Psoas muscle (tissue), 8 donors: ENCODE data around the gene PLEKHM3. TPM values are rescaled to one million over a fixed set of nuclear protein-coding genes. Genes with fewer than 3 reads are reported as not detected.

Source experiments
- ATAC-seq, 4 donors: fragments of 200-7000 bp; cut with Tn5 transposase; one replicate each; pipeline ENCODE4 v1.9.1; 2020; ENCODE audit warnings: moderate library complexity in 3 of 4, mild to moderate bottlenecking in 2 of 4
- DNase-seq, 2 donors: peaks; one replicate each; pipeline ENCODE4 v3.0.0-alpha.2; 2020
- H3K27ac ChIP-seq: fragments of 200-600 bp; one replicate; pipeline ENCODE4 v1.8.0; 2022
- H3K27me3 ChIP-seq, 3 donors: fragments of 200-600 bp in 1 of 3; one replicate each; pipeline versions ENCODE4 v1.6.1 to v1.8.0; 2013 to 2022; ENCODE audit warnings: low read length in 2 of 3, mild to moderate bottlenecking in 2 of 3, moderate library complexity in 1 of 3; ENCODE audit not compliant: insufficient read depth in 3 of 3
- H3K36me3 ChIP-seq, 2 donors: fragments of 200-600 bp in 1 of 2; one replicate each; pipeline versions ENCODE4 v1.6.1 to v1.8.0; 2013 to 2022; ENCODE audit warnings: low read depth in 1 of 2, mild to moderate bottlenecking in 1 of 2, moderate library complexity in 1 of 2; ENCODE audit not compliant: insufficient read depth in 1 of 2
- H3K4me1 ChIP-seq: fragments of 200-600 bp; one replicate; pipeline ENCODE4 v1.8.0; 2022
- H3K4me3 ChIP-seq: fragments of 200-600 bp; one replicate; pipeline ENCODE4 v1.8.0; 2022; ENCODE audit warnings: mild to moderate bottlenecking
- H3K9me3 ChIP-seq: fragments of 200-600 bp; one replicate; pipeline ENCODE4 v1.8.0; 2022
- WGBS, 3 donors: extraction: QIAGEN DNeasy Blood & Tissue Kit; methylation state at CpG; one replicate each; pipeline versions ENCODE4 v1.1.6 to v1.1.7; 2013; 5-methylcytosine and 5-hydroxymethylcytosine counted together
- intact Hi-C, 2 donors: fragments of 100-400 bp; cut with DNase I; formaldehyde crosslinking; loops; one replicate each; pipeline versions ENCODE4 v1.11.0 to v1.14.2; 2022
- polyA plus RNA-seq, 3 donors: library from polyadenylated mRNA; stranded (reverse); fragments of 200-250 nt; gene quantifications; one replicate each; pipeline ENCODE4 v1.2.3, GENCODE V29; 2013
- total RNA-seq, 4 donors: library from RNA; stranded (reverse); fragmentation: NEBNext Ultra II Directional in 2 of 4; extraction: Animal tissue kit (Norgen Biotek cat#: 25700) in 2 of 4; gene quantifications; one replicate each; pipeline versions ENCODE4 v1.2.1 to v1.2.4, GENCODE V29; 2021 to 2023
- TF ChIP-seq, protein P1 (sequence below): fragments of 200-600 bp; IDR thresholded peaks from one replicate; pipeline ENCODE4 v1.8.0; 2022; ENCODE audit warnings: antibody characterized with exemption
- donor health status: healthy with polysubstance abuse.
- donor health status: DM: no; HTN: no; CAD: no; lungs with moderate emphysema.
- donor health status: Bipolar disorder and iron deficiency.
- donor health status: healthy.
- donor health status: DM: yes; HTN: yes; CAD: no.
- donor health status: DM: no; HTN: no; CAD: no.
- donor health status: DM: no; HTN: no; CAD: no.
- donor health status: DM: yes; HTN: yes; CAD: no.

The PLEKHM3 gene
- total and polyA plus RNA-seq, 7 donors: 1.1 to 5.7 (median 4.0) TPM

- no peak for DNase-seq
- Histone ChIP-seq H3K36me3 (peaks cover 4 to 18% of the 10 kb centered on the region in 2 donors), H3K9me3 (no peaks in the 10 kb centered on the region), H3K4me1 (peaks cover 3% of the 10 kb centered on the region), H3K27me3 (no peaks in the 10 kb centered on the region), H3K27ac (no peak overlapping the region), H3K4me3 (no peak overlapping the region)
- intact Hi-C loops: no loop called here
- TF ChIP-seq, protein P1, sequence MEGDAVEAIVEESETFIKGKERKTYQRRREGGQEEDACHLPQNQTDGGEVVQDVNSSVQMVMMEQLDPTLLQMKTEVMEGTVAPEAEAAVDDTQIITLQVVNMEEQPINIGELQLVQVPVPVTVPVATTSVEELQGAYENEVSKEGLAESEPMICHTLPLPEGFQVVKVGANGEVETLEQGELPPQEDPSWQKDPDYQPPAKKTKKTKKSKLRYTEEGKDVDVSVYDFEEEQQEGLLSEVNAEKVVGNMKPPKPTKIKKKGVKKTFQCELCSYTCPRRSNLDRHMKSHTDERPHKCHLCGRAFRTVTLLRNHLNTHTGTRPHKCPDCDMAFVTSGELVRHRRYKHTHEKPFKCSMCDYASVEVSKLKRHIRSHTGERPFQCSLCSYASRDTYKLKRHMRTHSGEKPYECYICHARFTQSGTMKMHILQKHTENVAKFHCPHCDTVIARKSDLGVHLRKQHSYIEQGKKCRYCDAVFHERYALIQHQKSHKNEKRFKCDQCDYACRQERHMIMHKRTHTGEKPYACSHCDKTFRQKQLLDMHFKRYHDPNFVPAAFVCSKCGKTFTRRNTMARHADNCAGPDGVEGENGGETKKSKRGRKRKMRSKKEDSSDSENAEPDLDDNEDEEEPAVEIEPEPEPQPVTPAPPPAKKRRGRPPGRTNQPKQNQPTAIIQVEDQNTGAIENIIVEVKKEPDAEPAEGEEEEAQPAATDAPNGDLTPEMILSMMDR: no peak
- WGBS, 3 donors: 87 to 92% (median 89%) methylated on average over 2 of the region's 2 CpGs
- no peak for ATAC-seq
Measured at GRCh38 chr2:207975921-207976320, 49.4 kb downstream of the PLEKHM3 start.

GRCh38 chr2:207974216-207974605 lies 51.1 kb downstream of the PLEKHM3 start:
- Histone ChIP-seq H3K27ac (no peak overlapping the region), H3K9me3 (no peaks in the 10 kb centered on the region), H3K27me3 (no peaks in the 10 kb centered on the region), H3K4me3 (no peak overlapping the region), H3K4me1 (peaks cover 8% of the 10 kb centered on the region), H3K36me3 (peaks cover 4 to 18% of the 10 kb centered on the region in 2 donors)
- TF ChIP-seq, protein P1: no peak
- intact Hi-C loops: loop anchor here in 1 of 2 donors (5.0 kb wide), 2 partner anchors 207 to 227 kb away; partner anchors contain the start of gene FZD5
- 83 to 88% (median 84%) methylated on average over 5 of the region's 5 CpGs for WGBS, 3 donors
- ATAC-seq: no peak
- DNase-seq: no peak

GRCh38 chr2:207970826-207971180 lies 54.5 kb downstream of the PLEKHM3 start:
- TF ChIP-seq, protein P1: no peak
- no peak overlapping the region for H3K4me3 ChIP-seq
- intact Hi-C loops: loop anchor here in 1 of 2 donors (5.0 kb wide), 2 partner anchors 204 to 224 kb away; partner anchors contain the start of gene FZD5
- no peak overlapping the region for H3K27ac ChIP-seq
- ATAC-seq: no peak
- H3K27me3 ChIP-seq: no peaks in the 10 kb centered on the region
- no peaks in the 10 kb centered on the region for H3K9me3 ChIP-seq
- H3K36me3 ChIP-seq: peaks cover 0 to 2% of the 10 kb centered on the region in 2 donors
- H3K4me1 ChIP-seq: peaks cover 12% of the 10 kb centered on the region
- no peak for DNase-seq

DNA sequence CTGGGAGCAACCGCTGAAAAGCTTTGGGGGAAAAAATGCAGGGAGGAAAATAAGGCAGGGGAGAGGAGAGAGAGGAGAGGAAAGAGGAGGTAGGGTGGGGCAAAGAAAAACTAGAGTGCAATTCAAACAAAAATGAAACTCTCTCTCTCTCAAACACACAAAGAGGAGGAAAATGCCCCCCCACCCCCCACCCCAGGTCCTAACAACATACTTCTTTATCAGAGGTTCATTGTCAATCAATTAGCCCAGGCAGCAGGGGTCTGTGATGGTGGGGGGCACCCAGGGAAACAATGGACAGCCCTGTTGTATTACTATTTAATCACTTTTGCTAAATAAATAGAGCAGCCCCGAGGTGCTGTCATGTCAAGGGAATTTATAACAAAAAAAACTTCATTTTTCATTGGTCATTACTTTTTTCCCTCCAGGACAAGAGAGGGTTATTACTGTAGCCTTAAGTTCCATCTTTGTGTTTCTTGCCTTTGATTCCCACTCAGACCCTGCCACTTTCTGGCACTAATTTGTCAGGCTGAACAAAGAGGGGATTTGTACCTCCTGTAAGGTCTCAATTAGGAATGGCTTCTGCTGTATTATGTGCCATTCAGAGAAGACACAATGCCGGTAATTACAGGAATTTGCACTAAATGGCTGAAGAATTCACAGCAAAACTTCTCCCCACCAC lies 55.0 kb downstream of the PLEKHM3 start:
- no peaks in the 10 kb centered on the region for H3K9me3 ChIP-seq
- H3K27ac ChIP-seq: no peak overlapping the region
- DNase-seq (no peak), ATAC-seq (no peak)
- peaks cover 12% of the 10 kb centered on the region for H3K4me1 ChIP-seq
- no peak overlapping the region for H3K4me3 ChIP-seq
- WGBS, 3 donors: 56 to 68% (median 61%) methylated on average over 3 of the region's 3 CpGs
- TF ChIP-seq, protein P1: no peak
- intact Hi-C loops: loop anchor here in 1 of 2 donors (5.0 kb wide), 2 partner anchors 203 to 223 kb away; partner anchors contain the start of gene FZD5
- H3K27me3 ChIP-seq: no peaks in the 10 kb centered on the region
- H3K36me3 ChIP-seq: no peaks in the 10 kb centered on the region

DNA sequence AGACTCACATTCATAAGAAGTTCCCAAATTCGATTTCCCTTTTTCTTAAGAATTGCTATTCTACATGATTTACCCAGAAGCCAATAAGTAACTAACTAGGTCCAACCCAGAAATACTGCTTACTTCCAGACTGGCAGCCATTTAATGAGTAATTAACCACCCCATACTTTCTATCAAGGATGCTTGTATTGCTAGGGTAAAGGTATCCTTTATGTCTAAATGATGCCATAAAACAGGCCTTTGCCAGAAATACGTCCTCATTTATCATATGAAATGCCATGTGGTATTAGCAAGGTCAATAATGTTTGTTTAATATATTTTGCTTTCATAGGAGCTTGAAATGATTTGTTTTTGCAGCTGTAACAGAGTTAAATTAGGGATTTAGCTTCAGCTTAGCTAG lies 56.1 kb downstream of the PLEKHM3 start:
- Histone ChIP-seq H3K4me3 (no peak overlapping the region), H3K27me3 (no peaks in the 10 kb centered on the region), H3K27ac (no peak overlapping the region), H3K4me1 (peaks cover 12% of the 10 kb centered on the region), H3K9me3 (no peaks in the 10 kb centered on the region), H3K36me3 (no peaks in the 10 kb centered on the region)
- ATAC-seq (no peak), DNase-seq (no peak)
- TF ChIP-seq, protein P1: no peak
- intact Hi-C loops: no loop called here
- WGBS, 3 donors: 90 to 93% (median 92%) methylated on average over 2 of the region's 2 CpGs
